22Rv1 (cell line): ENCODE data around the gene NR1I3.

Experiments used
- CTCF ChIP-seq: fragments of 450-650 bp; IDR thresholded peaks from 2 replicates; pipeline ENCODE4 v1.5.1; 2017; ENCODE audit warnings: mild to moderate bottlenecking
- ZFX ChIP-seq: fragments of 450-650 bp; IDR thresholded peaks from 2 replicates; pipeline ENCODE4 v1.6.1; 2017; ENCODE audit warnings: antibody characterized with exemption, borderline replicate concordance

- TF ChIP-seq CTCF (no peak), ZFX (no peak)
Observed at GRCh38 chr1:161188381-161188780, 49.6 kb downstream of the NR1I3 start.
